ENCODE results near the gene SKA2.
"Not testable (repeated sequence)": the region's sequence is repeated elsewhere in the genome, so short reads cannot be mapped to it uniquely, and the experiment has no call there.

SKA2 gene

GRCh38 chr17:59154721-59155438, at the start of gene SKA2:
TSS of gene SKA2 (minus strand) at chr17:59155186. CDS start at chr17:59155163, 23 bp downstream.
- peak; percentile 97 for DNase-seq (ENCODE audit: low read depth)

- no peak for DNase-seq (ENCODE audit: low read depth)
These were observed 47.3 kb upstream of the SKA2 start for GRCh38 chr17:59202320-59202719.

GRCh38 chr17:59199398-59199797, 44.4 kb upstream of the SKA2 start:
- no peak for DNase-seq (ENCODE audit: low read depth)

- DNase-seq (ENCODE audit: low read depth), result no peak
These were observed 38.4 kb upstream of the SKA2 start for GRCh38 chr17:59193336-59193862.

- DNase-seq (ENCODE audit: low read depth), result no peak
These were observed 35.8 kb upstream of the SKA2 start for GRCh38 chr17:59190806-59191205.

- no peak for DNase-seq (ENCODE audit: low read depth)
These were observed 31.9 kb upstream of the SKA2 start for GRCh38 chr17:59186850-59187249.

- no peak for DNase-seq (ENCODE audit: low read depth)
These were observed 31.0 kb upstream of the SKA2 start for GRCh38 chr17:59185997-59186396.

- DNase-seq (ENCODE audit: low read depth), result no peak
These were observed 26.5 kb upstream of the SKA2 start for GRCh38 chr17:59181481-59181880.

- no peak for DNase-seq (ENCODE audit: low read depth)
These were observed 25.6 kb upstream of the SKA2 start for GRCh38 chr17:59180626-59181025.

GRCh38 chr17:59179601-59180000, 24.6 kb upstream of the SKA2 start:
- DNase-seq (ENCODE audit: low read depth), result not testable (repeated sequence)

GRCh38 chr17:59178266-59178985, 23.4 kb upstream of the SKA2 start:
- no peak for DNase-seq (ENCODE audit: low read depth)

- no peak for DNase-seq (ENCODE audit: low read depth)
These were observed 20.1 kb upstream of the SKA2 start for GRCh38 chr17:59175076-59175475.

- DNase-seq (ENCODE audit: low read depth), result no peak
These were observed 19.7 kb upstream of the SKA2 start for GRCh38 chr17:59174671-59175070.

- DNase-seq (ENCODE audit: low read depth), result no peak
These were observed 17.5 kb upstream of the SKA2 start for GRCh38 chr17:59172436-59173004.

- no peak for DNase-seq (ENCODE audit: low read depth)
These were observed 12.6 kb upstream of the SKA2 start for GRCh38 chr17:59167571-59168001.

- DNase-seq (ENCODE audit: low read depth), result no peak
These were observed 11.0 kb upstream of the SKA2 start for GRCh38 chr17:59165933-59166342.

GRCh38 chr17:59161477-59161876, 6.5 kb upstream of the SKA2 start:
- no peak for DNase-seq (ENCODE audit: low read depth)

GRCh38 chr17:59160157-59161025, 5.4 kb upstream of the SKA2 start:
- no peak for DNase-seq (ENCODE audit: low read depth)

- DNase-seq (ENCODE audit: low read depth), result peak; percentile 89
These were observed 622 bp upstream of the SKA2 start, which contains the start of gene PRR11 for GRCh38 chr17:59155439-59156177. TSS of gene PRR11 (plus strand) at chr17:59155746. CDS start at chr17:59169753, 14,007 bp downstream.

GRCh38 chr17:59154292-59154720, 680 bp downstream of the SKA2 start:
- peak; percentile 9 for DNase-seq (ENCODE audit: low read depth)

GRCh38 chr17:59152925-59153324, 2.1 kb downstream of the SKA2 start:
- no peak for DNase-seq (ENCODE audit: low read depth)
